Activated T-cell treated with anti-CD3 and anti-CD28 coated beads for 1 hour (primary cell): ENCODE measurements around the gene ATR.
"Not testable (repeated sequence)": the region's sequence is repeated elsewhere in the genome, so short reads cannot be mapped to it uniquely, and the experiment has no call there.

Experiments
- DNase-seq: peaks from one replicate; pipeline ENCODE4 v3.0.0-alpha.2; 2020; ENCODE audit warnings: low read depth

ATR gene

DNA sequence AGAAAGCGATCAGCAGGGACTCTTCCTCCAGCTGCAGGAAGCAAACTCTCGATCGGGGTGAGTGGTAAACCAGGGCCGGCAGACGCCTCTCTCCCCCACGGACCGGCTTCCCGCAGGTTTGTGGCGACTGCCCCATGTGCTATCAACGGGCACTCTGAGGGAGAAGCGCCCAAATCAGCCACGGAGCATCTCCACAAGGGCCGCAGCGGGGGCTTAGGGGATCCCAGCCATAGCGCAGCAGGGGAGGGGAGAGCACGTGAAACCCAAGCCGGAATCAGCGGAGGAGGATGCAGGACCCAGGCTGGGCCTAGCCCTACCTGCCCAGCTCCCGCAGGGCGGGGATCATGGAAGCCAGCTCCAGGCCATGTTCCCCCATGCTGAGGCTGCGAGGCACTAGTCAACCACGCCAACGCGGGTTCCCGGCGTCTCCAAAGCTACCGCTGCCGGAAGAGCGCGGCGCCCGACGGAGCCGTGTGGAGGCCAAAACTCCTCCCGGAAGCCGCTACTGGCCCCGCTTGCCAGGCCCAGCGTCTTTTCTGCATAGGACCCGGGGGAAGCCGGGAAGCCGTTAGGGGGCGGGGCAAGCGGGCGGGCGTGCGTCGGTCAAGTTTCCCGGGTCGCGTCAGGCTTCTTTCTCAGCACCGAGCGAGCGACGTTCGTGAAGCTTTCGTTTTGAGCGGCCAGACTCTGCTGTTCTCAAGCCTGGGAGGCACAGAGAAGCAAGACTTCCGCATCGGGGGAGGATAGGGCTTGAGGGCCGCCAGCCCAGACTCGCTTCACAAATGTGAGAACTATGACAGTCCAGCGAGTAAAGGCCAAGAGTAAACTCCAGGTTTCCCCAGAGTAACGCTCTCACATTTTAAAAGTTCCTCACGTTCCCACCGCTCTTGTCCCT is at the start of gene ATR:
TSS of gene ATR (minus strand) at position 405 of the 895 bp plus-strand sequence. CDS start at position 376, 29 bp downstream.
- DNase-seq, result peak; percentile 96

DNA sequence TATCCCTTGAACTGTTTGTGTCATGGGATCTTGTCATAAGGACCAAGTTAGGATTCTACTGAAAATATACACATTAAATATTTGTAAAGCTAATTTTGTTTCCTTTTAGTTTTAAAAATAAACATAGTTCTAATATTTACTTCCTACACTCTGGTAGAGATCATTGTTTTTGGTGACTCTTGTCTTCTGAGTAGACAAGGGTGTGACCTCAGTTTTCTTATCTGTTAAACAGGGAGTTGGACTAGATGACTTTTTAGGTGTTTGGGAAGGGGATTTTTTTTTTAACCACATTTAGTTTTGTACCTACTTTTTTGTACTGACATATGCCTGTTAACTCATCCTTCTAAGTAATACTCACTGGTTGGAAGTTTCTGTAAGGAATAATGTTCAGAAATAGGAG is 48.4 kb upstream of the ATR start:
- DNase-seq, result no peak

DNA sequence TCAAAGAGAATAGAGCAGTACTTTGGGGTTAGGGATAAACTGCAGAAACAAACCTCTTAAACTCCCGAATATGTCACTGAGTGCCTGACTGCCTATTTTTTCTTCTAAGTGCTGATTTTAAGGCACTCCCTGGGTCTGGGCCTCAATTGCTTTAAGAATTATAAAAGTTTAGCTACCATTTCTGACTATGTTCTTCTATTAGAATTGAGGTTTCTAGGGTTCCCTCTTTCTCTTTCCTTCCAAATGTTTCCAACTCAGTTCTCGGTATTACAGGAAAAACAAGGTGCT is 46.6 kb upstream of the ATR start:
- no peak for DNase-seq

DNA sequence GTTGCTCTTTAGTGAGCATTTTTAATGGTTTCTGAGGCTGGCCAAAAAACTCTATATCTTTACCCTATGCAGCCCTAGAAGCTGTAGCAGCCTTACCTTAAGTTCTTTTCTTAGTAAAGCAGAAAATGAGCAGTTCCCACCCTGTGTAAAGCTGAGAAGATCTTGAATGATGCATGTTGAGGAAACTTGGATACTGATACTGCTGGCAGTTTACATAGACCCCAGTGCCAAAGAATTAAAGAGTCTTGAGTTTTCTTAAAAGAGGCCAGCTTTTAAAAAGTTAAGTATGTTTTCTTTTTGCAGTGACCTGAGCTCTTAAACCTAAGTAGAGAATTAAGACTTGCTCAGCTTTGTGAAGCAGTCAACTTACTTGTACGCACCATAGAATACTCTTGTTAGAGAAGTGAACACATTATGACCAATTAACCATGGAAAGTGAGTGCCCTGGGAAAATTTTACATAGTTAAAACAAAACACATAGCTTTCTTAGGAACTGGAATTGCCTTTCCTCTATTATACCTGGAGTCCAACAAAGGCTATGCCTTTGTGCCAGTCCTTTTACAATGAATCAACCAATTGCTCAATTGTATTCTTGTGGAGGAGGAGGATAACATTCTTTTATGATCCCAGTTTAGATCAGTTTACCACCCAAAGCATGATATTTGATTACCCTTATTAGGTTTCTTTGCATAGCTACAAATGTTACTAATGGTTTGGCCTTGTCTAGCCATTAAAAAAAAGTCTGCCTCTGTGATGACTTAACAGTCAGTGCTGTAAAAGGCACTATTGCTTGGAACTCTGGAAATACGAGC is 46.0 kb upstream of the ATR start:
- no peak for DNase-seq

DNA sequence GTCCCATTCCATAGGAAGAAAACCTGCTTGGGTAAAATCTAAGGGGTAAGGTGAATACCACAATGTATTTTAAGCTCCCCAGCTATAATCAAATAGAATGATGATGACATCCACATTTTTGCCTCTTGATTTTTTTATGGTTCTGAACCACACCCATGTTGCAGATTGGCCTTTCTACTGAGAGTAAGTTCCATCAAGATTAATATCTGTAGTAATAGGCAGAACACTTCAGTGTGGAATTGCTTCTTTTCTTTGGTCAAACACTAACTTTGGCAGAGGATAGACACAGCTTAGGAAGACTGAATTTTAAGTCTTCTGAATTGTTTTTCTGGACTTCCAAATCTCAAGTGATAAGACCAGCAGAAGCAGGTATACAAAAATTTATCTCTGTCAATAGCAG is 44.7 kb upstream of the ATR start:
- no peak for DNase-seq

DNA sequence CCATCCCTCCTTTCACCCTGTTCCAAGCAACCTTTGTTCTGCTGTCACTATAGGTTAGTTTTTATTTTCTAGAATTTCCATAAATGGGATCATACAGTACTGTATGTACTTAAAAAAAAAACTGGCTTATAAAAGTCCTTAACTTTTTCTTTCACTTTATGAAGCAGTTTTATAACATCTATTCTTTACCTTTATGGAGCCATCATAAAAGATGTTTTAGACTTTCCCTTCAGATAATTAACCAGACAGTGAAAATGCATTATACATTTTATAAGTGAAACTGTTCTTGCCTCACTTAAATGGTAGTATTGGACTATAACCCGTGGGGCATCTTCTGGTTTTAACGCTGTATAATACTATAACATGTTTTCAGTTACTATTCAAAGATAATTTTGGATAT is 43.9 kb upstream of the ATR start:
- DNase-seq, result no peak

DNA sequence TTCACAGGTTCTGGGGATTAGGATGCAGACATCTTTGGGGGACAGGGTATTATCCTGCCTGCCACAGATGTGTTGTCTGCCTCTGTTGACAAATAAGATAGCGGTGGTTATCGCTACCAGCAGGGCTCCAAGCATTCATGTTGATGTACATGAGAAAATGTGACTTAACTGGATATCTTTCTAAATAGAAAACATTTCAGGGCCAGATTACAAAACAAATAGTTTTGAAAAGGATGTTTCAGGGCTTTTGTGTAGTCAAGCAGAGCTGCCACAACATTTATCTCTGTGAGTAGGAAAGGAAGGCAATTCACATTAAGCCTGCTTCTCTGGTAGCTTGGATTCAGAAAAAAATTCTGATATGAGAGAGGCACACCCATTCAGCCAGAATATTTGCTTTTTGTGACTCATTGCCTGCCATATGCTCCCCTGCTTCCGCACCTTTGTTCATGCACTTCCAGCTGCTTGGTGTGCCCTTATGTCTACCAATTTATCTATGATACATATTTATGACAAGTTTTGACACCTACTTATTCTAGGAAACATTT is 40.5 kb upstream of the ATR start:
- DNase-seq, result no peak

DNA sequence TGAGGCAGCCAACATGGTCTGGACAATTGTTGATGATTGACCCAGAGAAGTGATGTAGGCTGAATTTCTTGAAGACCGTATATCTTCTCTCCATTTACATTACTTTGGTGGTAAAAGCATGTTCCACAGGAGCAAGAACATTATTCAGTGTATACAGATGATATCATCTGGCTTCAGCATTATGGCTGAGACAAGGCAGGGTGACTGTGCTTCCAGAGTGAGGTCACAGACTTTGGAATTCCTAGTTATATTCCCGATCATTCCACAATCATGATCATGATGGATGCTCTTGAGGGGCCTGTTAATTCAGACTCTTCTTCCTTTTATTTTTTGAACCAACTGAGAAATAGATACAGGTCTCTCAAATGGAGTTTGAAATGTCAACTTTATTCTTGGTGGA is 36.6 kb upstream of the ATR start:
- no peak for DNase-seq

DNA sequence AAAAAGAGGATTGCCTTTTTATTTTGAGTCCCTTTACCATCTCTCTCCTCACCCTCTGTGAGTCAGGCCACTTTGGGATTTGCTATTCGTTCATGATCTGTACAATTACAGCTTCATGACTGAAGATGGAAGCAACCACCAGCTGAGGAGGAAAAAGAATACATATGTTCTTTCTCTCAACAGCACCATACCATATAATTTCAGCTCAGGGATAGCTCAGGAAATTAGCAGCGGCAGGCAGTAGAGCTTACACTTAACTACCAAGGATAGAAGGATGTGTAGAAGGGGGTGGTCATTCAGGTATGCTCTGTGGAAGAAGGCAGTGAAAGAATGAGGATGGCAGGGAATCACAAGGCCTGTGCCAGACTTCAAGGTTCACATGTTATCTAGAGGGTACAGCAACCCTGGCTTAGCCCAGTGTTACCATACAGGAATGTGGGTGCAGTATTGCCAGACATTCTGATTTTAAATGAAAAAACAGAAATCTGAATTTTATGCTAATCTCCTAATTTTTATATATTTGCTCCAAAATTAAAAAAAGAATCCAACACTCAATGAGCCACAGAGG is 35.6 kb upstream of the ATR start:
- DNase-seq, result no peak

DNA sequence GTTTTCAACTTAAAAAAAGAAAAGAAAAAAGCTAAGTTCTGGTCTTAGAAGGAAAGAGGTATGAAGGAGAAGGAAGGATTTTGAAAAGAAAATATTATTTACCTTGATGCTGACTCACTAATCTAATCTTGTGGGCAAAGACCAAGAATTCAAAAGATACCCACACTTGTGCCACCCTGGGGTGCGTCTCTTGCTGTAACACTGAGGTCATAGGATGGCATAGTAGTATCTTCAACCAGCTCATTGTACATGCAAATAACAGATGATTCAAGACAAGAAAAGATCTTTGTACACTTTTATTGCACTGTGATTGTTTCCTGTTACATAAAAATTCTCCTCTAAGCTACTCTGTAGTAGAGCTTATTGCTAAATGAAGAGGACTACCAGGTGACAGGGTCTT is 35.0 kb upstream of the ATR start:
- DNase-seq, result no peak

DNA sequence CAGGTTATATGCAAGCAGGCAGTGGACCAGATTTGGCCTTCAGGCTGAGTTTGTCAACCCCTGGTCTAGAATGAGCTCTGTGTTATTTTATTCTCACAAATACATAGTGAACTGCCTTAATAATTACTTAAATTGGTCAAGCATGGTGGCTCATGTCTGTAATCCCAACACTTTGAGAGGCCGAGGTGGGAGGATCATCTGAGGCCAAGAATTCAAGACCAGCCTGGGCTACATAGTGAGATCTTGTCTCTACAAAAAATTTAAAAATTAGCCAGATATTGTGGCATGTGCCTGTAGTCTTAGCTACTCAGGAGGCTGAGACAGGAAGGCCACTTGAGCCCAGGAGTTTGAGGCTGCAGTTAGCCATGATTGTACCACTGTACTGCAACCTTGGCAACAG is 32.7 kb upstream of the ATR start:
- no peak for DNase-seq

DNA sequence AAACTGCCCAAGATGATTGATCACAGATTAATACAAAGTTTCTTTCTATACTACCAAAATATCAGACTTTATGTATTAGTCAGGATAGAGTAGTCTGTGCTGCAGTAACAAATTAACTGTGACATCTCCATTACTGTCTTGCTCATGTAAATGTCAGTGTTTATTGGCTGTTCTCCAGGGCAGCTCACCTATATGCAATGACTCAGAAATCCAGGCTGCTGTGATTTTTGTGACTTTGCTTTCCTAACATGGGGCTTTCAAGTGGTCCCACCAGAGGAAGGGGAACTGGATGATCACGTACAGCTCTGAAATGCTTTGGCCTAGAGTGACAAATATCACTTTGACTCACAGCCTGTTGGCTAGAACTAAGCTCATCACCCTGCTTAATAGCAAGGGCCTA is 30.6 kb upstream of the ATR start:
- DNase-seq, result no peak

DNA sequence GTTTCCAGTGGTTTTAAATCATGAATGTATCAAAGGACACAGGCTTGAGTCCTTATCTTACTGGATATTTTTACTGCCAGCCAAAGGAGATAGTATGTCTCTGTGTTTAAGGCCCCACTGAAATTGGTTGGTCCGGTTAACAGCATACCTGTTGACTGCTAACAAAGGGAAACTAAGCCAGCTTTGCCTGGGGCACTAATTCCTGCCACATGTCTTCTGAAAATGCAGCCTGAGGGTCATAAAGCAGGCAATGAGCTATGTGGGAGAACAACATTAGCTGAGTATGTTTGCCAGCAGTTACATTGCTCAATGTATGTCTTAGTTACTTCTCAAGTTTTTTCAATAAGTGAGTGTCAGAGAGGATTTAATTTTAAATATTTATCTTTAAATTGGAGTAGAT is 30.1 kb upstream of the ATR start:
- no peak for DNase-seq

DNA sequence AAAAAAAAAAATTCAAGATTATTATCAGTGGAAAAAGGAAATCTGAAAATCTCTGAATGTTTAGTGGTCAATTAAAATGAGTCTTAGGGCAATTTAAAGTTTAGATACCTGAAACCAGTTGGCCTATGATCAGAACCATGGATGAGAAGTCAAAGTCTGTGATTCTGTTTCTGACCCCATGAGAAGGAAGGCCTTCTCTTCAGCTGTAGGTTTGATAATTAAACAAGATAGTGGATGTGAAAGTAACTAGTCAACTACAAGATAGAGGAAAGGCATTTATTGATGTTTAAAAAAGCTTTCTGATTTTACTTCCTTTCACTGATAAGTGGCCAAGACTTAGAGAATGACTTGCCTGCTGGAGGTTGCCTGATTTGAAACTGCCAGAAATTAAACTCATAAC is 26.4 kb upstream of the ATR start:
- DNase-seq, result no peak

DNA sequence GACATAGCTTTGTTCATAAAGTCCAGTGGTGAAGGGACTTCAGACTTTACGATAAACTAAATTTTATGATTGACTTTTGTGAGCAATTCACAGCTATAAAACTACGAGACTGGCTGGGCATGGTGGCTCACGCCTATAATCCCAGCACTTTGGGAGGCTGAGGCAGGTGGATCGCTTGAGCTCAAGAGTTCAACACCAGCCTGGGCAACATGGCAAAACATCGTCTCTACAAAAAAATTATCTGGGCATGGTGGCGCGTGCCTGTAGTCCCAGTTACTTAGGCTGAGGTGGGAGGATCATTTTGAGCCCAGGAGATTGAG is 24.8 kb upstream of the ATR start:
- DNase-seq, result not testable (repeated sequence)

DNA sequence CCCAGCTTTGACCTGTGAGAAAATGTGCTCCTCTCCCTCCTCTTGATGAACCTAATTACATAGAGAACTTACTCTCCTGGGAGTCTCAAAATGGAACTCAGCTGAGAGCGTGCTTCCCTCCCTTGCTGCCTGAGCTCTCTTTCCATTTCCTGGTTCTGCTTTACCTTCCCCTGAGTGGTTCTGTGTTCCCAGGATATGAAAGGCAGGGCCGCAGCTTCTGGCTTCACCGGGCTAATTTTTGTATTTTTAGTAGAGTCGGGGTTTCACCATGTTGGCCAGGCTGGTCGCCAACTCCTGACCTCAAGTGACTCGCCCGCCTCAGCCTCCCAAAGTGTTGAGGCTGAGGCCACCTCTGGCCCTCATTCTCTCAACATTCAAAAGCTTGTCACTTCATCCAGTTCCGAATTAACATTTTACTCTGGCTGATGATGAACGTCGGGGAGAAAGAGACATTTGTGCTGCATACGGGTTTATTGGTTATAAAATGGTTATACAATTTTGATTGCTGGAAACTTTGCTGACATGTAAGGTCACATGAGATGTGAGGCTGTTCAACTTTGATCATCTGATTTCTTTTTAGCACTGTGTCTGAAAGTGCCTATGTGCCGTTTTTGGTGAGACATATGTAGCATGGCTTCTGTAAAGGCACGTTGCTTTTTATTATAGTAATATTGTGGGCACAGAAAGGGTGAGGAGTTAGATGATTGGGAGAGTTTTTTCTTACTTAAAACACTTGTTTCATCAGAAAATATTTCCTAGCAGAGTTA is 24.3 kb upstream of the ATR start:
- no peak for DNase-seq

DNA sequence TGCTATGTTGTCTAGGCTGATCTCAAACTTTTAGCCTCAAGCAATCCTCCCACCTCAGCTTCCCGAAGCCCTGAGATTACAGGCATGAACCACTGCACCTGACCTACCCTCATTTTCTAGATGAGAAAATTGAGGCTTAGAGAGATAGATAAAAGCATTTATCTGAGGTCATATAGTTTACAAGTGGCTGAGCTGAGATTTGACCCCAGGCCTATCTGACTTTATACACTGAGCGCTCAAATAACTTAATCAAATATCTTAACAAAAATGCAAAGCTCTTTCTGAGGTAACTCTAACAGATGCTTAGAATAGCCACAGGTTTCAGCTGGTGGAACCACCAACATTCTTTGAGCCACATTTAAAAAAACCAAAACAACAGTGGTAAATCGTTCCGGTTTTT is 23.2 kb upstream of the ATR start:
- DNase-seq, result no peak

DNA sequence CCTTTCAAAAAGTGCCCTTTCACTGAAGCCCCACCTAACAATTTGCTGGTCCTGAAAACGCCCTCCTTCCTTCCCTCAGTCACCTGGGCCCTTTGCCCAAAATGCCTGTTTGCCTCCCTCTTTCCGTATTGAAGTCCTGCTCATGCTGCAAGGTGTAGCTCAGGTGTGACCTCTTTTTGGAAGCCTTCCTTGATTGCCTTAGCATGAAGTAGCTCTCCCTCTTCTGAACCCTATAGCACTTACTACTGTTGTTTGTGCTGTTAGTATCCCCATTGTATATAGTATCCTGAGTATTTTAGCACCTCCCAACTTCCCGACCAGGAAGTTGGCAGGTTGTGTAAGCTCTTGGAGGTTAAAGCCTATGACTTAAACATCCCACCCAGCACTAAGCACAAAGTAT is 19.4 kb upstream of the ATR start:
- DNase-seq, result no peak

DNA sequence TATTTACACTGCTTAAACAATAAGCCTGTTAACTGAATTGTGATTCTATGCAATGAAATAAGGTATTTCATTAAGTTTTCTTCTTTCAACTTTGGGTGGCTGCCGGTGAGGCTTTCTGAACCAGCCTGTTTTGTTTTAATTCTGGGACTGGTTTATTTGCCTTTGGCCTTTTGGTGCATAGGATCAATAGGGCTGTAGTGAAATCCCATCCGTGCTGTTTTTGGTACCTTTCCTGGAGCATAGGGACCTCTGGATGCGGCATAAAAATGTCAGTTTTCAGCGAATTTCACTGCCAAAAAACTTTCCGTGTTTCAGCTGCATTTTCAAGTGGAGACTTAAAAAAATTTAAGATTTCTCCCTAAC is 18.2 kb upstream of the ATR start:
- DNase-seq, result no peak

DNA sequence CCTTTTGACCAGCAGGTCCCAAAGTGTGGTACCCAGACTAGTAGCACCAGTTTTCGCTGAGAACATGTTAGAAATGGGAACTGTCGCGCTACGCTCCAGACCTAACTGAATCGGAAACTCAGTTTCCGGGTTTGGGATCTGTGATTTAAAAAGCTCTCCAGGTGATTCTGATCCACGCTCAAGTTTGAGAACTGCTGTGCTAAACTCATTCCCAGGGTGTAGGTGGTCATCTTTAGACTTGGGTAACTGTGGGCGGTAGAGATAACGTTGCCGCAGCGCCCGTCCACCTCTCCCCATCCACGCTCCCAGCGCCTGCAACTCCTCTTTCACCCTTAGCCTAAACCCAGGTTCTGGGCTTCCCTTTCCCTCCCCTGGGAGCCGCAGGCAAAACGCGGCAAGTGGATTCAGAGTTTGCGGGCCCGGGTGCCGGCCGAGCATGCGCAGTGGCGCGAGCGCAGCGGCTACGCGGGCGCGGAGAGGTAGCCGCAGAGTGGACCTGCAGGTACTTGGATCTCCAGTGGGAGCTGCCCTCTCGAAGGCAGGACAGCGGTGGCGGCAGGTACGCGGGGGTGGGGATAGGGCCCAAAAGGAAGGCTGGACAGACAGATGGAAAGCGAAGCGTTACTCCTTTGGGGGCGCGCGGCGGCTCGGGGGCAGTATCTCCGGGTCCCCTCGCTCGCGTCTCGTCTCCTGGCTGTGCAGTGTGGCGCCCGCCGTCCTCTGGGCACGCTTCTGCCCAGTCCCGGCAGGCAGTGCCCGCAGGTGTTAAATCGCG is 17.6 kb upstream of the ATR start, which contains the start of gene PLS1:
TSS of gene PLS1 (plus strand) at position 443 of the 775 bp plus-strand sequence. CDS start 67,845 bp downstream, outside the sequence.
- DNase-seq, result peak; percentile 79

DNA sequence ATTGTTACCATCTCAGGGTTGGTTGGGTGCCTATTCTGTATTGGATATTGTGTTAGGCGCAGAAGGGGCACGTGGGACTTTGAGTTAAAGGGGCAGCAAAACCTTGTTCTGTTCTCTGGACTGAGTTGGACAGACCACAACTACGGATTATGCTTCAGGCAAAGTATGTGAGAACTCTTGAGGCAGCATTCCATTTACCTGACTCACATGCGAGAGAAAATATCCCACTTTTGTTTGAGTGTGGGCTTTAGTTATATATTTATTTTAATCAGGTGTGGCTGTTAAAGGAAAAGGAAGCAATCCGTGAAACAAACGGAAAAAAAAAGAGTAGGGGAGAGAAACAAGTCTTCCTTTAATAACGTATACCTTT is 17.0 kb upstream of the ATR start:
- no peak for DNase-seq

DNA sequence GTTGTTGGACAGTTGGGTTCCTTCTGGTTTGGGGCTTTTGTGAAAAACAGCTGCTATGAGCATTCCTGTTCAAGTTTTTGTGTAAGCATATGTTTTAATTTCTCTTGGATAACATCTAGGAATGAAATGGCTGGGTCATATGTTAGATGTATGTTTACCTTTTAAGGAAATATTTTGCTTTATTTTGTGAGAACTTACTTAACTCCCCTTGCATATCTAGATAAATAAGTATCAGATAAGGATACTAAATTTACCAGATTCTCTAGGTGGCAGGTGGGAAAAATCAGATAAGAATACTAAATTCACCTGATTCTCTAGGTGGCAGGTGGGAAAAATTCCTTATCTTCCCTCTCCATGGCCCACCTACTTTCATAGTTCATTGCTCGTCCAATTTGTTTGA is 16.6 kb upstream of the ATR start:
- DNase-seq, result no peak
